ENCODE data around the gene PUS1. TPM values are rescaled to one million over a fixed set of nuclear protein-coding genes. Genes with fewer than 3 reads are reported as not detected.

PUS1 gene
- total RNA-seq, 1 experiment from 2014 or later, result 117 TPM

DNA sequence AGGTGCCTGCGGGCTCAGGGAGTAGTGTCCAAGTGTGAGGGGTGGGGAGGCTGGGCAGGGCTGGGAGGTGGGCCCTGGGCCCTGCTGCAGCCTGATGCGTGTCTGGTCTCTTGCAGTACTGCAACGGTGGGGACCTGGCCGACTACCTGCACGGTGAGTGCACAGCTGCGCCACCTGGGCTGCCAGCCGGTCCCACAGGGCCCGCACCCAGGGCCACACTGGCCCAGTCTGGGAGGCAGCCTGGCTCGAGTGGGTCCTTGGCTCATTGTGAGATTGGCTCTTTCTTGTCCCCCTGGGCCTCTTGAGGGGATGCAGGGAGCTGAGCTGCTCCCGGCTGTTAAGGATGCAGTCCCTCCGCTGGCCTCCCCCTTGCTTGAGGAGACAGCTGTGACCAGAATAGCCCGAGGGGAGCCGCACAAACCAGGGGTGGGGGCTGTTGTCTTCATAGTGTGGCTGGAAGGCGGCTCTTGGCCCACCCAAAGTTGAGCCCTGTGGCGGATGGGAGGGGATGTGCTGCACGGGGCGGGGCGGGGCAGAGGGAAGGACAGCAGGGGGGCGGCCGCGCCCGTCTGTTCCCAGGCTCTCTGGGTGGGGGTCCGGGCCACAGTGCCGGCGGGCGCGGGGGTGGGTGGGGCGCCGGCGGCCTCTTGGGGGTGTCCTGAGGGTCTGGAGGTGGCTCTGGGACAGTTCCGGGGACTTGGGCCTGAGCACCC is 21.5 kb upstream of the PUS1 start:
- Mint-ChIP-seq H3K36me3 (ENCODE audit: insufficient read depth in 1 of 3, low read depth in 3 of 3) (peaks cover 11 to 30% (median 23%) of the 10 kb centered on the region in 3 experiments; a peak in 6 of 7 replicates), H3K4me1 (0 out of 4 replicates have a peak, but pooled peaks cover 0 to 5% of the 10 kb centered on the region in 2 experiments), H3K4me3 (no peak overlapping the region), H3K27ac (no peak overlapping the region; a peak in 1 of 7 replicates), H3K27me3 (ENCODE audit: low read depth) (no peaks in the 10 kb centered on the region), H3K9me3 (no peaks in the 10 kb centered on the region)
- no peaks in the 10 kb centered on the region for H3K9me3 ChIP-seq (ENCODE audit: control insufficient read depth, low read depth, low read length)
- no peak overlapping the region for H3K27ac ChIP-seq (ENCODE audit: insufficient read length, low read depth, low read length)
- H3K56ac ChIP-seq (ENCODE audit: insufficient read length, low read depth, low read length), result no peak overlapping the region
- no peaks in the 10 kb centered on the region for H3K79me1 ChIP-seq (ENCODE audit: insufficient read depth, low read depth, low read length, poor library complexity, severe bottlenecking)
- H3K14ac ChIP-seq (ENCODE audit: insufficient read depth, low read length), result no peak overlapping the region
- H3K18ac ChIP-seq (ENCODE audit: insufficient read length, low read depth, low read length), result no peak overlapping the region
- H3K4ac ChIP-seq (ENCODE audit: low read depth, low read length), result no peak overlapping the region
- H4K5ac ChIP-seq (ENCODE audit: insufficient read length, low read depth, low read length), result no peak overlapping the region
- no peaks in the 10 kb centered on the region for H3K4me1 ChIP-seq (ENCODE audit: insufficient read depth, low read length)
- no peak overlapping the region for H4K8ac ChIP-seq (replicated peaks; ENCODE audit: insufficient read length, low read depth, low read length)
- H2BK20ac ChIP-seq (ENCODE audit: low read depth, low read length, poor library complexity, severe bottlenecking), result no peak overlapping the region
- H2BK15ac ChIP-seq (ENCODE audit: low read depth, low read length), result no peak overlapping the region
- H3K9ac ChIP-seq (ENCODE audit: extremely low read depth, insufficient read length, low read length), result no peak overlapping the region
- no peak overlapping the region for H2AFZ ChIP-seq (ENCODE audit: low read length)
- DNase-seq, result no peak
- TF ChIP-seq CTCF (conservative IDR thresholded peaks at IDR 0.05), result no peak
- H2BK12ac ChIP-seq (ENCODE audit: insufficient read length, low read depth, low read length), result no peak overlapping the region
- H2AK5ac ChIP-seq (ENCODE audit: insufficient read length, low read length), result no peak overlapping the region
- H3K23ac ChIP-seq (ENCODE audit: insufficient read length, low read depth, low read length), result no peak overlapping the region
- H3T11ph ChIP-seq (ENCODE audit: low read length), result no peak overlapping the region
- H3K4me2 ChIP-seq (ENCODE audit: insufficient read depth, insufficient read length, low read length), result no peak overlapping the region
- no CpG with 5 or more reads among the region's 31 CpGs for WGBS (ENCODE audit: extremely low coverage, insufficient read length, low lambda C conversion rate)
- no peaks in the 10 kb centered on the region; the same call in 1 of the 2 replicates for H3K79me2 ChIP-seq (ENCODE audit: insufficient read depth, low read length)
- no peak overlapping the region for H2BK5ac ChIP-seq (ENCODE audit: insufficient read length, low read length)
- H4K91ac ChIP-seq (ENCODE audit: insufficient read length, low read depth, low read length), result no peak overlapping the region
- no peak overlapping the region for H2BK120ac ChIP-seq (ENCODE audit: low read depth, low read length, poor library complexity, severe bottlenecking)
- no peaks in the 10 kb centered on the region for H3K27me3 ChIP-seq (ENCODE audit: insufficient read depth, low read length)
- no peaks in the 10 kb centered on the region for H3K23me2 ChIP-seq (ENCODE audit: insufficient read length, low read depth, low read length, poor library complexity, severe bottlenecking)
- no peaks in the 10 kb centered on the region for H4K20me1 ChIP-seq (ENCODE audit: control insufficient read depth, insufficient read depth, insufficient read length)

Measured in H9 (cell line).